BJ (cell line): ENCODE measurements around the gene PHACTR1. TPM values are rescaled to one million over a fixed set of nuclear protein-coding genes. Genes with fewer than 3 reads are reported as not detected.

Source experiments
- CTCF ChIA-PET: fragments of 350-600 bp; formaldehyde crosslinking; extraction: SDS; loops from one replicate; lab custom pipeline; 2021; ENCODE audit warnings: antibody characterized with exemption, inconsistent platforms; lab: Yijun Ruan, JAX
- POLR2A ChIA-PET: fragments of 300-600 bp; sonication (Branson Sonifier 250); formaldehyde crosslinking; extraction: SDS; loops from one replicate; lab custom pipeline; 2021; ENCODE audit warnings: antibody characterized with exemption; lab: Charles Lee
- DNase-seq: peaks from one replicate; pipeline ENCODE4 v3.0.0-alpha.2; 2011; ENCODE audit warnings: low read depth
- H3K27me3 ChIP-seq: 2 replicates; pipeline ENCODE4 v1.6.0; 2011; ENCODE audit warnings: low read length; ENCODE audit not compliant: control insufficient read depth, insufficient read depth
- H3K36me3 ChIP-seq: 2 replicates; pipeline ENCODE4 v1.5.1; 2011; ENCODE audit warnings: low read length; ENCODE audit not compliant: control insufficient read depth, insufficient read depth
- H3K4me3 ChIP-seq: 2 replicates; pipeline ENCODE4 v1.5.1; 2011; ENCODE audit warnings: low read depth, mild to moderate bottlenecking, control low read depth, low read length
- polyA plus RNA-seq: library from polyadenylated mRNA; depleted of rRNA; stranded (reverse); fragments of >200 nt; gene quantifications from 2 replicates; pipeline ENCODE4 v1.2.3, GENCODE V29; 2011
- TF ChIP-seq, protein P1 (sequence below): IDR thresholded peaks from 2 replicates; pipeline ENCODE4 v1.5.1; 2011; ENCODE audit warnings: low read depth, mild to moderate bottlenecking, control low read depth, inconsistent platforms, low read length, moderate library complexity; ENCODE audit not compliant: insufficient read depth

The PHACTR1 gene
- polyA plus RNA-seq, 1 experiment: 0.40 TPM

DNA sequence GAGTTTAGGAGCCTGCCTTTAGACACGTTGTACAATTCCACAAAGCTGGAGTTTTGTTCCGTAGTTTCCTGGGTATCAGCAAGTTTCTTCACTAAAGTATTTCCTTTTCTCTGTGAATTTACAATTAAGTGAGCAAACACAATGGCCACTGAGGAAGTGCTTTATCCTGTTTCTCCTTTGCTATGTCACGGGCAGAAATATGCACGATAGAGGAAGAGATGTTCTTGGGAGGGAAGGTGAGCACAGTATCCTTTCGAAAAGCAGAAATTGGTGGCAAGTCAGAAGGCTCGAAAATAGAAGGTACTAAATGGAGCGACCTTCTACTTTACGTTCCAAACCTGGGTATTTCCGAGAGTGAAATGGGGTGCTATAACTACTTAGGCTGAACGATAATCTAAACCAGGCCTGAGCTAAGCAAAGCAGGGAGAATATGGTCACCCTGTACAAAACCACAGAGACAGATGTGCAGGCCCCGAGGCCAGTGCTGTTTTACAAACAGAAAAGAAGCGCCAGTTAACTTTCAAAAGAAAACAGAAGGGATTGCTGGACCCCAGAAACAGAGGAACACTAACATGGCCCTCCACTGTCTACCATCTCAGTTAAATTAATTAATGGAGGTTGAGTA lies 352.1 kb downstream of the PHACTR1 start:
- Histone ChIP-seq H3K36me3 (no peaks in the 10 kb centered on the region), H3K27me3 (no peaks in the 10 kb centered on the region; the same call in 1 of the 2 replicates), H3K4me3 (no peak overlapping the region)
- no peak for DNase-seq
- TF ChIP-seq, protein P1, sequence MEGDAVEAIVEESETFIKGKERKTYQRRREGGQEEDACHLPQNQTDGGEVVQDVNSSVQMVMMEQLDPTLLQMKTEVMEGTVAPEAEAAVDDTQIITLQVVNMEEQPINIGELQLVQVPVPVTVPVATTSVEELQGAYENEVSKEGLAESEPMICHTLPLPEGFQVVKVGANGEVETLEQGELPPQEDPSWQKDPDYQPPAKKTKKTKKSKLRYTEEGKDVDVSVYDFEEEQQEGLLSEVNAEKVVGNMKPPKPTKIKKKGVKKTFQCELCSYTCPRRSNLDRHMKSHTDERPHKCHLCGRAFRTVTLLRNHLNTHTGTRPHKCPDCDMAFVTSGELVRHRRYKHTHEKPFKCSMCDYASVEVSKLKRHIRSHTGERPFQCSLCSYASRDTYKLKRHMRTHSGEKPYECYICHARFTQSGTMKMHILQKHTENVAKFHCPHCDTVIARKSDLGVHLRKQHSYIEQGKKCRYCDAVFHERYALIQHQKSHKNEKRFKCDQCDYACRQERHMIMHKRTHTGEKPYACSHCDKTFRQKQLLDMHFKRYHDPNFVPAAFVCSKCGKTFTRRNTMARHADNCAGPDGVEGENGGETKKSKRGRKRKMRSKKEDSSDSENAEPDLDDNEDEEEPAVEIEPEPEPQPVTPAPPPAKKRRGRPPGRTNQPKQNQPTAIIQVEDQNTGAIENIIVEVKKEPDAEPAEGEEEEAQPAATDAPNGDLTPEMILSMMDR: no peak
- CTCF ChIA-PET: interaction anchor here (1.5 kb wide), 1 partner anchor 157 kb away, joined by 3 read pairs; no protein-coding TSS in a partner anchor
- POLR2A ChIA-PET: no interaction called here

DNA sequence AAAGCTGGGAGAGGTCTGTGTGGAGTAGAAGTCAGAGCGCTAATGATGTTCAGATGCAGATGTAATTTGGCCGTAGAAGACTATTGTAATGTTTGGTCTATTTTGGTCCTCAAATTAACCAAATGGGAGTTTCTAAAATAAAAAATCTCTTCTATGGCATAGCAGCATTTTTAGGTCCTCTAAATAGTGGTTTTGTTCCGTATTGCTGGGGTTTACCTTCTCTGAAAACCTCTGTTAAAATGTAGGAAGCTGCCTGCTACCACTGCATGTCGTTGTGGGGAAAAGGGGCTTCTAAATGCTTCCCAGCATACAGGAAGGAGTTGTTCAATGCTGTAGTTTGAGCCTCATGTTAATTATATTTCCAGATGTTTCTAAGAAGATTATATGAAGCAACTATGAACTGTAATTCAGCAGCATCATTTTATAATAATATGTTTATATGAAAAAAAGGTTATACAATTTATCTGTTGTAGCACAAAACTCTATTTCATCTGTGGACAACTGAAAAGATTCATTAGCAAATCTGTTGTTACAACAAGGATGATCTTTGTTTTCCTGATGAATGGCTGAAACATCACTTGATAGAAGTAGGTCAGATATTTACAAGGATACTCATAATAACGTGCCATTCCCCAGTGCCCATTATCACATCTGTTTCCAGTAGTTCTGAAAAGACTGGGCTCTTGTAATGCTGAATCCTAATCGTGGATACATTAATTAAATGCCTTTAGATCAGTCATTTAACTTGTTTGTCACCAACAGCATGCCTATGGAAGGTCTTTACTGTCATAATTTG lies 355.2 kb downstream of the PHACTR1 start:
- POLR2A ChIA-PET: no interaction called here
- Histone ChIP-seq H3K4me3 (no peak overlapping the region), H3K36me3 (no peaks in the 10 kb centered on the region), H3K27me3 (no peaks in the 10 kb centered on the region; the same call in 1 of the 2 replicates)
- TF ChIP-seq, protein P1: no peak
- DNase-seq: no peak
- CTCF ChIA-PET: no interaction called here

DNA sequence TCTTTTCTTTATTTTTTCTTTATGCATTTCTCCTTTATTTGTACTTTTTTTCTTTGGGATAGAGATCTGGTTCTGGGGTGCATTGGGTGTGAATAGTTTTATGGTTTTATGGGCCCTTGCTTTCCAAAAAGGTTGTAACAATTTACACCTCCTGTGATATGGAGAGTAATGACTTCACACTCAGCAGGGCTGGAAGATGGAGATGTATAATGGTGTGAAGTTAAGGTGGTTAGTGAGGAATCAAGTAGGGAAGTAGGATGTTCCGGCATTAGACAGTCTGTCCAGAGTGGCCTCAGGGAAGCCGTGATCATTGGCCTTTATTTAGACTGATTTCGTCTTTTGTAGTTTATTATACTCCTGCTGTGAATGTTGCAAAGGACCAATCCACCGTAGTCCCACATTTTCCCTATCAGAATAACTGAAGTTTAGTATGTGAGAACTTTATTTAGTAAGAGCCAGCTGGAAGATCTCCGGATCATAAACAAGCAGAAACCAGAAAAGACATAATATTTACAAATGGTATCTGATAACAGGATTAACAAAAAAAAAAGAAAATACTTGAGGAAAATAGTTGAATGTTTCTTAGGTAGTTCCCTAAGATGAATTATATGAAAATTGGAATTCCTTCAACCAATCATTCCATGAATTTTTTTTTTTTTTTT lies 356.2 kb downstream of the PHACTR1 start:
- Histone ChIP-seq H3K36me3 (no peaks in the 10 kb centered on the region), H3K27me3 (no peaks in the 10 kb centered on the region), H3K4me3 (no peak overlapping the region)
- CTCF ChIA-PET: no interaction called here
- DNase-seq: no peak
- TF ChIP-seq, protein P1: no peak
- POLR2A ChIA-PET: no interaction called here

DNA sequence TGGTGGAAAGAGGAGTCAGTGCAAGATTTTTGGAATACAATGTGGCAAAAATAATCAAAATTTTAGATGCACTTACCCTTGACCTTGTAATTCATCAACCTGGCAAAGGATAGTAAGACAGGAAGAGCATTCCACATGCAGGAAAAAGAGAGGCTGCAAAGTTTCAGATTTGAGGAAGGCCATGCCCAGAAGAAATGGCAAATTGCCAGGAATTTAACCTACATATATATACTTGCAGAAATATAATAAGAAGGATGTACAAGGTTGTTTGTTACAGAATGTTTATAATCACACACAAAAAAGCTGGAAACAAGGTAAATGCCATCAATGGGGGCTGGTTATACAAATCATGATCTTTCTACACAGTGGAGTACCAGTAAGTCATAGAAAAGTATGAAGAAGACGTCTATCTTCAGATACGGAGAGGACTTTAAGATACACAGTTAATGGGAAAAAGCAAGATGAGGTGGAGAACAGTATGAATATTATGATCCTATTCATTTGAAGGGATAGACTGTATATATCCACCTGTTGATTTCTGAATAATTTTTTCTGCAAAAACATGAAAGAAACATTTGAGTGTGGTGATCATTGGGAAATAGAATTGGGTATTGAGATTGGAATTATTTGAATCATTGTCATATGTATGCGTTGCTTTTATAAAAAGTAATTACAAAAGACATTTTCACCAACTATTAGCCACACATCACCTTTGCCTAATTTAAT lies 358.0 kb downstream of the PHACTR1 start:
- POLR2A ChIA-PET: no interaction called here
- DNase-seq: no peak
- no peaks in the 10 kb centered on the region for H3K27me3 ChIP-seq
- no peak overlapping the region for H3K4me3 ChIP-seq
- H3K36me3 ChIP-seq: no peaks in the 10 kb centered on the region
- CTCF ChIA-PET: no interaction called here
- TF ChIP-seq, protein P1: no peak
